HG02840 (cell line): Measurements from ENCODE around the gene KRTAP15-1.

ENCODE experiments used
- ATAC-seq: cut with Tn5 transposase; IDR thresholded peaks from one replicate; pipeline ENCODE4 v1.9.1; 2021; ENCODE audit warnings: mild to moderate bottlenecking, moderate library complexity, moderate number of reproducible peaks; ENCODE audit not compliant: unreplicated experiment, low FRiP score

Gene KRTAP15-1

GRCh38 chr21:30486180-30486579 lies 46.1 kb downstream of the KRTAP15-1 start:
- ATAC-seq = no peak

- ATAC-seq = no peak
Observed at GRCh38 chr21:30487336-30487735, 47.3 kb downstream of the KRTAP15-1 start, which contains the start of gene KRTAP19-2. Gene KRTAP19-2 (minus strand): TSS chr21:30487436. CDS start chr21:30487348, 88 bp downstream.
